A673 (cell line): ENCODE measurements around the gene PYGL.

Experiments used
- EZH2 ChIP-seq: fragments of 200-600 bp; sonication (generic); IDR thresholded peaks from 2 replicates; pipeline ENCODE4 v1.6.1; 2017; ENCODE audit warnings: borderline replicate concordance, low read depth, mild to moderate bottlenecking, mixed read lengths, antibody characterized with exemption, low read length; ENCODE audit not compliant: poor library complexity, severe bottlenecking
- TF ChIP-seq, protein P1 (sequence below): fragments of 300-800, 200-600 bp; sonication (generic); conservative IDR thresholded peaks from 2 replicates; pipeline ENCODE4 v1.5.1; 2017; ENCODE audit warnings: low read depth, mild to moderate bottlenecking, antibody characterized with exemption, low read length, moderate library complexity, mixed read lengths

- no peak for TF ChIP-seq EZH2
- TF ChIP-seq, protein P1, sequence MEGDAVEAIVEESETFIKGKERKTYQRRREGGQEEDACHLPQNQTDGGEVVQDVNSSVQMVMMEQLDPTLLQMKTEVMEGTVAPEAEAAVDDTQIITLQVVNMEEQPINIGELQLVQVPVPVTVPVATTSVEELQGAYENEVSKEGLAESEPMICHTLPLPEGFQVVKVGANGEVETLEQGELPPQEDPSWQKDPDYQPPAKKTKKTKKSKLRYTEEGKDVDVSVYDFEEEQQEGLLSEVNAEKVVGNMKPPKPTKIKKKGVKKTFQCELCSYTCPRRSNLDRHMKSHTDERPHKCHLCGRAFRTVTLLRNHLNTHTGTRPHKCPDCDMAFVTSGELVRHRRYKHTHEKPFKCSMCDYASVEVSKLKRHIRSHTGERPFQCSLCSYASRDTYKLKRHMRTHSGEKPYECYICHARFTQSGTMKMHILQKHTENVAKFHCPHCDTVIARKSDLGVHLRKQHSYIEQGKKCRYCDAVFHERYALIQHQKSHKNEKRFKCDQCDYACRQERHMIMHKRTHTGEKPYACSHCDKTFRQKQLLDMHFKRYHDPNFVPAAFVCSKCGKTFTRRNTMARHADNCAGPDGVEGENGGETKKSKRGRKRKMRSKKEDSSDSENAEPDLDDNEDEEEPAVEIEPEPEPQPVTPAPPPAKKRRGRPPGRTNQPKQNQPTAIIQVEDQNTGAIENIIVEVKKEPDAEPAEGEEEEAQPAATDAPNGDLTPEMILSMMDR, result no peak
Observed at GRCh38 chr14:50931559-50931958, 12.7 kb downstream of the PYGL start.
